ENCODE data around the gene TIE1. TPM values are rescaled to one million over a fixed set of nuclear protein-coding genes. Genes with fewer than 3 reads are reported as not detected.

The TIE1 gene
- total and polyA plus RNA-seq, 9 of the 15 experiments (the other 6 are each of a cell fraction or from before 2014, with no cell fraction given): 0.07 to 0.49 (median 0.14) TPM; not detected in 4

GRCh38 chr1:43363283-43363934 is 62.6 kb downstream of the TIE1 start (continued):
- TF ChIP-seq ZNF444 (CRISPR knock-in tag; IDR thresholded peaks at IDR 0.05): no peak
- no peak for TF ChIP-seq MAFG (tag; conservative IDR thresholded peaks at IDR 0.05)
- no peak for TF ChIP-seq ATF4 (CRISPR knock-in tag; IDR thresholded peaks at IDR 0.05)
- no peak for TF ChIP-seq BRF1 (IDR thresholded peaks at IDR 0.05; ENCODE audit: borderline replicate concordance, extremely low read depth, insufficient read length)
- no peak for TF ChIP-seq ZNF121 (CRISPR knock-in tag; conservative IDR thresholded peaks at IDR 0.05)
- no peak for TF ChIP-seq ZNF253 (CRISPR knock-in tag; conservative IDR thresholded peaks at IDR 0.05)
- no peak for TF ChIP-seq ZNF3 (CRISPR knock-in tag; IDR thresholded peaks at IDR 0.05)

GRCh38 chr1:43363935-43364525 is 63.2 kb downstream of the TIE1 start:
- peak overlapping the region in 1 of 2 experiments; percentile 61; a peak in 2 of 4 replicates for H3K9ac ChIP-seq (ENCODE audit: insufficient read depth in 1 of 2, low read depth in 2 of 2, low read length in 2 of 2)
- no peaks in the 10 kb centered on the region for H3K9me3 ChIP-seq (replicated peaks; ENCODE audit: control insufficient read depth, insufficient read depth, low read depth, low read length)
- 80% methylated on average over 5 of the region's 5 CpGs for WGBS (ENCODE audit: insufficient coverage, low coverage, missing lambda C conversion rate)
- in situ Hi-C loops (cut with MboI) (no loop called here), intact Hi-C loops (cut with micrococcal nuclease) (no loop called here)
- H3K4me1 ChIP-seq (replicated peaks in 1 of 2; ENCODE audit: control insufficient read depth in 2 of 2, insufficient read depth in 2 of 2, low read length in 2 of 2): peaks cover 46 to 62% of the 10 kb centered on the region in 2 experiments
- FAIRE-seq (no peak), ATAC-seq (no peak), DNase-seq (ENCODE audit: extremely low read depth in 1 of 4, low spot score in 3 of 4) (no peak)
- no peak overlapping the region for H3K4me2 ChIP-seq (ENCODE audit: insufficient read depth, low read length)
- H3K36me3 ChIP-seq (ENCODE audit: control insufficient read depth, insufficient read depth, low read length): peaks cover 67% of the 10 kb centered on the region
- ChIA-PET CTCF (ENCODE audit: low intra/inter-chr PET ratio) (no interaction called here), POLR2A (interaction anchor here (1.0 to 1.6 kb wide), 6 partner anchors 11 to 25 kb away, joined by 3 to 4 read pairs (median 4); partner anchors contain the start of genes MED8 and SZT2)
- peaks cover 68% of the 10 kb centered on the region for H3K79me2 ChIP-seq (ENCODE audit: control insufficient read depth, insufficient read depth, low read length)
- no peak overlapping the region for H2AFZ ChIP-seq (ENCODE audit: low read depth, low read length)
- H4K20me1 ChIP-seq (replicated peaks; ENCODE audit: control insufficient read depth, insufficient read depth, low read length): peaks cover 10% of the 10 kb centered on the region; the same call in 1 of the 2 replicates
- H3K27me3 ChIP-seq (ENCODE audit: control insufficient read depth in 2 of 2, insufficient read depth in 2 of 2, low read length in 2 of 2): no peaks in the 10 kb centered on the region
- no TSS peak for BruUV-seq (replicated peaks)
- H3K27ac ChIP-seq (ENCODE audit: extremely low read depth, low read depth, low read length): peak overlapping the region; percentile 2; the same call in 1 of the 3 replicates
- peaks cover 17% of the 10 kb centered on the region for H3K9me1 ChIP-seq (ENCODE audit: control insufficient read depth, insufficient read depth, low read length)
- H3K4me3 ChIP-seq: no peak overlapping the region
- no peak for TF ChIP-seq SAFB (IDR thresholded peaks at IDR 0.05; ENCODE audit: borderline replicate concordance, low read depth, low read length)
- no peak for TF ChIP-seq TFAM (CRISPR knock-in tag; conservative IDR thresholded peaks at IDR 0.05)
- TF ChIP-seq GTF2B (IDR thresholded peaks at IDR 0.05; ENCODE audit: extremely low read depth, insufficient read length): no peak
- no peak for TF ChIP-seq ZMIZ1 (IDR thresholded peaks at IDR 0.05; ENCODE audit: low read depth in 2 of 2, low read length in 2 of 2)
- TF ChIP-seq ZNF766 (CRISPR knock-in tag; conservative IDR thresholded peaks at IDR 0.05): no peak
- TF ChIP-seq IRF1 (CRISPR knock-in tag; IDR thresholded peaks at IDR 0.05; ENCODE audit: borderline replicate concordance): no peak
